ENCODE measurements around the gene SLCO3A1. TPM values are rescaled to one million over a fixed set of nuclear protein-coding genes. Genes with fewer than 3 reads are reported as not detected.
A peak's percentile ranks its signal among the peaks of the same experiment; 100 is the strongest.

The SLCO3A1 gene
- total RNA-seq, 1 experiment from 2014 or later = 10.1 TPM

DNA sequence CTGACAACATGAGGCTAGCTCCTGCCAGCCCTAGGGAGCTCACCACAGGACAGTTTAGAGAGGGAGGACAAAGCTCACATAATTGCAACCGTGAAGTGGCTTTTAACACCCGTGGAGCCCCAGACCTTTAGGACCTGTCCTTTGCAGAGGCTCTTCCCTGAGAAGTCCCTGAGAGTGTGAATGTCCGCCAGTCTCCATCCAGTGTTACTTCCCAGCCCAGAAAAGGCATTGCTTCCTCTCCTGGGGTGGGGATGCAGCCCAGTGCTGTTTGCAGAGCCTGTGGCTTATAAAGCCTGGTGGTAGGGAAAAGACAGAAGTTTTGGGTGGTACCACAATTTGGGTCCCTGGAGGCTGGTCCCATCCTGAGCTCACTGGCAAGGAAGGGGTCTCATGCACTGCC lies 182.0 kb downstream of the SLCO3A1 start:
- BruUV-seq (replicated peaks) = no TSS peak
- no peak overlapping the region for H3K4me3 Mint-ChIP-seq (ENCODE audit: unreplicated experiment)
- intact Hi-C loops (cut with micrococcal nuclease) = no loop called here
- ChIA-PET CTCF (interaction anchor here (0.7 kb wide), 1 partner anchor 43 kb away, joined by 5 read pairs; no protein-coding TSS in a partner anchor), POLR2A (no interaction called here)
- no peak overlapping the region for H3K27ac Mint-ChIP-seq (ENCODE audit: low read depth, unreplicated experiment)
- H3K27me3 Mint-ChIP-seq (ENCODE audit: insufficient read depth, unreplicated experiment) = no peaks in the 10 kb centered on the region
- H3K9me3 Mint-ChIP-seq (ENCODE audit: unreplicated experiment) = no peaks in the 10 kb centered on the region
- TF ChIP-seq, protein P1, sequence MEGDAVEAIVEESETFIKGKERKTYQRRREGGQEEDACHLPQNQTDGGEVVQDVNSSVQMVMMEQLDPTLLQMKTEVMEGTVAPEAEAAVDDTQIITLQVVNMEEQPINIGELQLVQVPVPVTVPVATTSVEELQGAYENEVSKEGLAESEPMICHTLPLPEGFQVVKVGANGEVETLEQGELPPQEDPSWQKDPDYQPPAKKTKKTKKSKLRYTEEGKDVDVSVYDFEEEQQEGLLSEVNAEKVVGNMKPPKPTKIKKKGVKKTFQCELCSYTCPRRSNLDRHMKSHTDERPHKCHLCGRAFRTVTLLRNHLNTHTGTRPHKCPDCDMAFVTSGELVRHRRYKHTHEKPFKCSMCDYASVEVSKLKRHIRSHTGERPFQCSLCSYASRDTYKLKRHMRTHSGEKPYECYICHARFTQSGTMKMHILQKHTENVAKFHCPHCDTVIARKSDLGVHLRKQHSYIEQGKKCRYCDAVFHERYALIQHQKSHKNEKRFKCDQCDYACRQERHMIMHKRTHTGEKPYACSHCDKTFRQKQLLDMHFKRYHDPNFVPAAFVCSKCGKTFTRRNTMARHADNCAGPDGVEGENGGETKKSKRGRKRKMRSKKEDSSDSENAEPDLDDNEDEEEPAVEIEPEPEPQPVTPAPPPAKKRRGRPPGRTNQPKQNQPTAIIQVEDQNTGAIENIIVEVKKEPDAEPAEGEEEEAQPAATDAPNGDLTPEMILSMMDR (IDR thresholded peaks at IDR 0.05; ENCODE audit: unreplicated experiment) = no peak
- H3K4me1 Mint-ChIP-seq (ENCODE audit: insufficient read depth, unreplicated experiment) = peaks cover 6% of the 10 kb centered on the region
- DNase-seq (ENCODE audit: unreplicated experiment) = no peak
- H3K36me3 Mint-ChIP-seq (ENCODE audit: insufficient read depth, unreplicated experiment) = peaks cover 6% of the 10 kb centered on the region

GRCh38 chr15:92035961-92036360 lies 182.5 kb downstream of the SLCO3A1 start:
- no peak for DNase-seq (ENCODE audit: unreplicated experiment)
- TF ChIP-seq, protein P1 (IDR thresholded peaks at IDR 0.05; ENCODE audit: unreplicated experiment) = no peak
- intact Hi-C loops (cut with micrococcal nuclease) = no loop called here
- H3K4me3 Mint-ChIP-seq (ENCODE audit: unreplicated experiment) = no peak overlapping the region
- CTCF ChIA-PET = interaction anchor here (0.7 to 1.0 kb wide), 3 partner anchors 30 to 489 kb away, joined by 3 to 5 read pairs (median 3); no protein-coding TSS in a partner anchor
- H3K9me3 Mint-ChIP-seq (ENCODE audit: unreplicated experiment) = no peaks in the 10 kb centered on the region
- no peaks in the 10 kb centered on the region for H3K27me3 Mint-ChIP-seq (ENCODE audit: insufficient read depth, unreplicated experiment)
- no TSS peak for BruUV-seq (replicated peaks)
- H3K36me3 Mint-ChIP-seq (ENCODE audit: insufficient read depth, unreplicated experiment) = peaks cover 6% of the 10 kb centered on the region
- POLR2A ChIA-PET = no interaction called here
- peak overlapping the region; percentile 26 for H3K27ac Mint-ChIP-seq (ENCODE audit: low read depth, unreplicated experiment)
- H3K4me1 Mint-ChIP-seq (ENCODE audit: insufficient read depth, unreplicated experiment) = peaks cover 6% of the 10 kb centered on the region

- DNase-seq (ENCODE audit: unreplicated experiment) = no peak
- ChIA-PET POLR2A (no interaction called here), CTCF (interaction anchor here (0.5 to 0.7 kb wide), 3 partner anchors 37 to 122 kb away, joined by 3 to 4 read pairs (median 3); no protein-coding TSS in a partner anchor)
- Mint-ChIP-seq H3K4me1 (ENCODE audit: insufficient read depth, unreplicated experiment) (peaks cover 2% of the 10 kb centered on the region), H3K27ac (ENCODE audit: low read depth, unreplicated experiment) (no peak overlapping the region), H3K9me3 (ENCODE audit: unreplicated experiment) (no peaks in the 10 kb centered on the region), H3K27me3 (ENCODE audit: insufficient read depth, unreplicated experiment) (no peaks in the 10 kb centered on the region), H3K36me3 (ENCODE audit: insufficient read depth, unreplicated experiment) (peaks cover 6% of the 10 kb centered on the region), H3K4me3 (ENCODE audit: unreplicated experiment) (no peak overlapping the region)
- TF ChIP-seq, protein P1 (IDR thresholded peaks at IDR 0.05; ENCODE audit: unreplicated experiment) = no peak
- BruUV-seq (replicated peaks) = no TSS peak
- intact Hi-C loops (cut with micrococcal nuclease) = no loop called here
Measured at GRCh38 chr15:92037491-92037890, 184.0 kb downstream of the SLCO3A1 start.

- no TSS peak for BruUV-seq (replicated peaks)
- CTCF ChIA-PET = interaction anchor here (1.0 kb wide), 1 partner anchor 440 kb away, joined by 3 read pairs; no protein-coding TSS in a partner anchor
- intact Hi-C loops (cut with micrococcal nuclease) = no loop called here
Measured at GRCh38 chr15:92040350-92040749, 186.8 kb downstream of the SLCO3A1 start.

More at GRCh38 chr15:92040350-92040749, 186.8 kb downstream of the SLCO3A1 start:
- H3K27me3 Mint-ChIP-seq (ENCODE audit: insufficient read depth, unreplicated experiment) = no peaks in the 10 kb centered on the region
- H3K27ac Mint-ChIP-seq (ENCODE audit: low read depth, unreplicated experiment) = no peak overlapping the region
- POLR2A ChIA-PET = no interaction called here
- H3K4me1 Mint-ChIP-seq (ENCODE audit: insufficient read depth, unreplicated experiment) = no peaks in the 10 kb centered on the region
- no peak overlapping the region for H3K4me3 Mint-ChIP-seq (ENCODE audit: unreplicated experiment)
- no peak for DNase-seq (ENCODE audit: unreplicated experiment)
- H3K9me3 Mint-ChIP-seq (ENCODE audit: unreplicated experiment) = no peaks in the 10 kb centered on the region
- TF ChIP-seq, protein P1 (IDR thresholded peaks at IDR 0.05; ENCODE audit: unreplicated experiment) = no peak
- peaks cover 6% of the 10 kb centered on the region for H3K36me3 Mint-ChIP-seq (ENCODE audit: insufficient read depth, unreplicated experiment)
